NOMO-1 treated with dmso at 0.1 percent for 144 hours (cell line): ENCODE measurements around the gene GPRC5D.

ENCODE experiments used
- DNase-seq: peaks from one replicate; lab custom pipeline; 2025; ENCODE audit not compliant: unreplicated experiment; lab: John Stamatoyannopoulos, UW

The GPRC5D gene

DNA sequence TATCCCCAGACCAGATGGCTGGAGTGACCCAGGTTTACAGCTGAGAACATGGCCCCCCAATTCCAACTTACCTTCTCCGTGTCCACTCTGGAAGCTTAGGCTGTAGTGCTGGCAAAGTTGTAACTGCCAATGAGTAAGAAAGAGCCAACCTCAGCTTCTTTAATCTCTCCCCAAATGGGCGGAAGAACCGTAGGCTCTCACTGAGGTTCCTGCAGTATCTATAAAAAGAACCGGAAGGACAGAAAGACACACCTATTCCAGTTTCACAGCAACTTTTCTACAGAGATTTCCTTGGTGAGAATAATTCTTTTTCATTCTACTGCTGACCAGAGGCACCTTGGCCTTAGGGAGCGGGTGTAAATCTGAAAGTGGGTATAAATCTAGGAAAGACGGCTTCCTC, at the start of gene GPRC5D:
GPRC5D (minus strand) TSS at position 135 of the 400 bp plus-strand sequence. CDS start 1,786 bp downstream, outside the sequence.
- no peak for DNase-seq

DNA sequence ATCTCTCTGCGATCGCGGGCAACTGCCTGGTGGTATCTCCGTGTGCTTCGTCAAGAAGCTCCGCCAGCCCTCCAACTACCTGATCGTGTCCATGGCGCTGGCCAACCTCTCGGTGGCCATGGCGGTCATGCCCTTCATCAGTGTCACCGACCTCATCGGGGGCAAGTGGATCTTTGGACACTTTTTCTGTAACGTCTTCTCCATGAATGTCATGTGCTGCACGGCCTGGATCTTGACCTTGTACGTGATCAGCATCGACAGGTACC, 49.7 kb upstream of the GPRC5D start:
- no peak for DNase-seq

DNA sequence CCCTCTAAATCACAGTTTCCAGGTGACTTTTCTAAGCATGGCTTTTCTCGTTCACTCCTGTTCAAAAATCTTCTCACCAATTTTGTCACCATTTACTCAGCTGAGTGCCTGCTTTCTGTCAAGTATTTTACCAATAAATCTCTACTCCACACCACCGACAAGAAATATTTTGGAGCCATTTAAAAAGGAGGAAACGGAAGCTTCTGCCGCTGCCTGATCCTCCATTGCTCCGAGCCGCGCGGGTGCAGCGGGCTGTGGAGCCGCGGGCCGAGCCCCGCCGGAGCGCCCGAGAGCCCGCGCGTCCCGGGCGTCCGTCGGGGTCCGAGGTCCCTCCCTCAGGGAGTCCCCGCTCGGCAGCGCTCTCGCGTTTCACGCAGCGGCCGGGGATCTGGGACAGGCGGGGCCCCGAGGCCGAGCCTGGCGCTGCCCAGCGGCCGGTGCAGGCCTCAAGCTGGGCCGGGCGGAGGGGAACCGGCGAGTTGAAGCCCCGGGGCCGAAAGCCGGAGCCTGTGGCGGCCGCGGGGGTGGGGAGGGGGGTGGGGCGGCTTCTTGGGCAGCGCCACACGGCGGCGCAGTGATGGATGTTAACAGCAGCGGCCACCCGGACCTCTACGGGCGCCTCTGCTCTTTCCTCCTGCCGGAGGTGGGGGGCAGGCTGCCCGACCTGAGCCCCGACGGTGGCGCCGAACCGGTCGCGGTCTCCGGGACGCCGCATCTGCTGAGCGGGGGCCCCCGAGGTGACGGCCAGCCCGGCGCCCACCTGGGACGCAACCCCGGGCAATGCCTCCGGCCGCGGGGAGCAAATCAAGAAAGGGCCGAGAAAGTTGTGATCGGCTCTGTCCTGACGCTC, 49.2 kb upstream of the GPRC5D start:
- peak; percentile 14 for DNase-seq

DNA sequence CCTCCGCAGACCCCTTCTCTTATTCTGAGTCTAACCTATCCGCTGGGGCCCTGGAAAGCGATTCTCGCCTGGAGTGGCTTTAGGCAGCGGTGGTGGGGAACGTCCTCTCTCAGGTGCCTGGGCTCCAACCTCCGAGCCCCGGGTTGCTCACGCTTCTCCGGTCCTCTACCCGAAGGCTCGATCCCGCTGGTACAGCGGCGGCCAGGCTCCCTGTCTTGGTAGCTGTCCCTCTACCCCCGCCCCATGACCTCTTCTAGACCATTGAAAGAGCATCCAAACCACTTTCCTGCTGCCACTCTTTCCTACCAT, 48.6 kb upstream of the GPRC5D start:
- no peak for DNase-seq

DNA sequence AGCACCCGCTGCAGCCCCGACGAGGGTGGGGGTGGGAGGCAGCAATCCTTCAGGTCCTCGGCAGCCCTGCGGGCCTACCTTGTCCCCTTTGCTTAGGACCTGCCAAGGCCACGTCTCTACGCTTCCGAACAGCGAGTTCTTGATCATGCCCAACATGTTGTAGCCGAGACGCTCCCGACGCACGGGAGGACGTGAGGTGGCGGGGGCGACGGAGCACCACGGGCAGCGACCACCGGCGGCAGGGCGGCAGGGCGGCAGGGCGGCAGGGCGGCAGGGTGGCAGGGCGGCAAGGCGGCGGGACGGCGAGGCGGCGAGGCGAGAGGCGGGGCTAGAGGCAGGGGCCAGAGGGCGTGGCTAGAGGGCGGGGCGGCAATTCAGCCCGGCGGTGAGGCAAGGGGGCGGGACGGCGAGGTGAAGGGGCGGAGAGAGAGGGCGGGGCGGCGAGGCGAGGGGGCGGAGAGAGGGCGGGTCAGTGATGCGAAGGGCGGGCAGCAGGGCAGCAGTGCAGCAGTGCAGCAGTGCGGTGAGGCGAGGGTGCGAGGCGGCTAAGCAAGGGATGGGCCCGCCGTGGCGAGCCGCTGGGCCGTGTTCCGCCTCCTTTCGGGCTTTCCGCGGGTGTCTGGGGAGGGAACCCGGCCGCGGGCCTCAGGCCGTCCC, 48.1 kb upstream of the GPRC5D start, which contains the start of gene HEBP1:
HEBP1 (minus strand) TSS at position 307 of the 657 bp plus-strand sequence; CDS start at position 156, 151 bp downstream.
- DNase-seq = peak; percentile 79

DNA sequence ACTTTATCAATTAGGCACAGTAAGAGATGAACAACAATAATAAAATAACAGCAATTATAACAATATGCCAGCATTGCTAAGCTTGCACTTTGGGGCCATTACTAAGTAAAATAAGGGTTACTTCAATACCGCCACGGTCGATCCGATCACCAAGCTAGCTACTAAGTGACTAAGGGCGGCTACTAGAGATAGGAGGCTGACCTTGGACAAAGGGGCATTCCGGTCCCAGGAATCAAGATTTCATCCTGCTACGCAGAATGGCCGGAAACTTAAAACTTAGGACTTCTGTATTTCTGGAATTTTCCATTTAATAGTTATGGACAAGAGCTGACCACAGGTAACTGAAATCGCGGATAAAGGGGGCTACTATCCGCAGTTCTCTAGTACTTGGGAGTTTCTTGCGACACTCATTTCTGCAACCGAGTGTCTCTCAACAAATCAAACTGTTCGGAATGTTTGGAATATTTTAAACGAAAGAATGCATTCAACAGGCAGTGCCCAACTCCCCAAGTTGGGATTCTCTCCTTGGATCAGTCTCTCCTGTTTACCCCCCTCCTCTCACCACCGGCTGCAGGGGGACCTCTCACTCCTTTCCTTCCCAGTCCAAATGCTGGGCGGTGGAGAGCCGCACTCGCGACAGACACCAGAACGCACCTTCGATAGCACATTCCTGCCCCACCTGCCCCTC, 47.4 kb upstream of the GPRC5D start:
- DNase-seq = no peak

DNA sequence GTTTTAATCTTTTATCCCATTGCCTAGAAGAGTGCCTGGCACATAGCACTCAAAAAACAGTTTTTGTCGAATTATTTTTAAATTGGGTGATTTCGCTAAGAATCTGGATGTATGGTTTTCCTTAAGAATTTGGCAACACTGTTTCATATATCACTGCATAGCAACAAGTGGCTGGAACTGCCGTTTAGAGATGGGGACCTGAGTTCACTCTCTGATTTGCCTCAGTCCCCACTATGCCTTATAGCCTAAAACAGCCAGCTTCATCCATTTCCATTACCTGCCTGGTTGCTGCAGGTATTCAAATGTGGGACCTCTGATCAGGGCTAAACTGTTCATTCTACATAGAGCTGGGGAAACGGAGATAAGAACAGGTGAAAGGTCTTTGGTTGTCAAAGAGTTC, 46.3 kb upstream of the GPRC5D start:
- no peak for DNase-seq

DNA sequence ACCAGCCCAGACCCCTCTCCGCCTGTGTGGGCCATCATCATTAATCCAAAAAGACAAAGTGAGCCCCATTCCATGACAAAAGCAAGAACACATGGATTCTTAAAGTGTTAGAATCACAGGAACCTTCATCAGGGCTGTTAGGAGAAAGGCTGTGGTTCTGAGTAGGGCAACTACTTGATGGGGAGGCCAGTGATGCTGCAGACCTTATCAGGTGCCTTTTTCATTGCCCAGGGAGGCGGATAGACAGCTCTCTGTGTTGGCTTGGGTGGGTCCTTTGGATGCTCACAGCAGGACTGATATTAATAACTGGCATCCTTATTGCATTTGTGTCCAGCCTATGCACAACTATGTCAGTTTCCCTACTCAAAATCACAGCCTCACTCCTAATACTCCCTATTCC, 45.8 kb upstream of the GPRC5D start:
- no peak for DNase-seq

DNA sequence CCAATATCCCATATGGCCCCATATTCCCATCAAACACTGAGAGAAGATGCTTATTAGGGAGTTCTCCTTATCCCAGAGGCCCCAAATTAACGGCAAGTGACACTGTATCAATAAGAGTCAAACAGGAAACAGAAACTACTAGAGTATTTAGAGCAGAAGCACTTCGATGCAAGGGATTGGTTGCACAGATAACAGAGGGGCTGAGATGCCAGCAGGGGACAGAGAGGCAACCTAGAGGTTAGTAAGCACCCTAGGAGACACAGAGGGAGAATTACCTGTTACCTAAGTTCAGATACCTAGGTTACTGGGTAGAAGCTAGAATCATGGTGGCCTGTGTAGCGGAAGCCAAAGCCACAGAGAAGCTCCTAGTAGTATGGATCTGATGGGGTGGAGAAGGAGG, 45.2 kb upstream of the GPRC5D start:
- DNase-seq = no peak

DNA sequence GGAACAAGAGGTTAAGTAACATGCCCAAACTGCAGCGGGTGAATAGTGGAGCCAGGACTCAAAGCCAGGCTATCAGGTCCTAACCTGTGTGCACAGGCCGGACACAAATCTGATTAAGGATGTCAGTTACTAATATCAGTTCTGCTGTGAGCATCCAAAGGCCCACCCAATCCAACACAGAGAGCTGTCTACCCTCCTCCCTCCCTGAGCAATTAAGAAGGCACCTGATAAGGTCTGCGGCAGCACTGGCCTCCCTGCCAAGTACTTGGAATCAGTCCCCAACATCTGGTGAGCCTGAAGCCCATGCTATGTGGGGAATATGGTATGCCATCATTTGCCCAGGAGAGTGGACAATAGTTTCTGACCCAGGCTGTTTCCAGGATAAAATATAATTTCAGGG, 44.2 kb upstream of the GPRC5D start:
- no peak for DNase-seq

DNA sequence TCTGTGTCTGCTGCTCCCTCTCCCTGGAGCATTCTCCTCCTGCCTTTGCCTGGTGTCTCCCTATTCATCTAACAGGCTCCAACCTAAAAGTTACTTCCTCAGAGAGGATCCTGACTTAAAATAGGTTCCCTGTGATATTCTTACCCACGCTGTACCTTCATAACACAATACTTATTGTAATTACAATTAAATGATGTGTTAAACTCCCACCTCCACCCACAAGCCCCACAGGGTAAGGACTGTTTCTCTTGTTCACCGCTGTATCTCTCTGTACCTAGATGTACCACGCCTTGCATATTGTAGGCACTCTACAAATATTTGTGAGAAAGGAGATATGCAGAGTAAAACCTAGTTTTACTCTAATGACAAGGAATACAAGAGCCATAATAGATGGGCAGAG, 43.1 kb upstream of the GPRC5D start:
- no peak for DNase-seq

DNA sequence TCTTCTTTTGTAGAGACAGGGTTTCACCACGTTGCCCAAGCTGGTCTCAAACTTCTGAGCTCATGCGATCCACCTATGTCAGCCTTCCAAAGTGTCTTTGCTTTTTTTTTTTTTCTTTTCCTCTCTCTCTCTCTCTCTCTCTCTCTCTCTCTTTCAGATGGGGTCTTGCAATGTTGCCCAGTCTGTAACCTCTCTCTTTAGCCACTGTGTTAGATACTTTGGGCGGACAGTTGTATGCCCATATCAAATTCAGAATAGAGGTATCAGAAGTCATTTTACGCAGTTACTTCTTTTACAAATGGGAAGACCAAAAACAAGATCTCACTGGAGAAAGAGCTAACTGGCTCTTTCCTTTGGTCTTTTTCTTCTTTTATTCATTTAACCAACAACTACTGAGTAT, 41.4 kb upstream of the GPRC5D start:
- no peak for DNase-seq

DNA sequence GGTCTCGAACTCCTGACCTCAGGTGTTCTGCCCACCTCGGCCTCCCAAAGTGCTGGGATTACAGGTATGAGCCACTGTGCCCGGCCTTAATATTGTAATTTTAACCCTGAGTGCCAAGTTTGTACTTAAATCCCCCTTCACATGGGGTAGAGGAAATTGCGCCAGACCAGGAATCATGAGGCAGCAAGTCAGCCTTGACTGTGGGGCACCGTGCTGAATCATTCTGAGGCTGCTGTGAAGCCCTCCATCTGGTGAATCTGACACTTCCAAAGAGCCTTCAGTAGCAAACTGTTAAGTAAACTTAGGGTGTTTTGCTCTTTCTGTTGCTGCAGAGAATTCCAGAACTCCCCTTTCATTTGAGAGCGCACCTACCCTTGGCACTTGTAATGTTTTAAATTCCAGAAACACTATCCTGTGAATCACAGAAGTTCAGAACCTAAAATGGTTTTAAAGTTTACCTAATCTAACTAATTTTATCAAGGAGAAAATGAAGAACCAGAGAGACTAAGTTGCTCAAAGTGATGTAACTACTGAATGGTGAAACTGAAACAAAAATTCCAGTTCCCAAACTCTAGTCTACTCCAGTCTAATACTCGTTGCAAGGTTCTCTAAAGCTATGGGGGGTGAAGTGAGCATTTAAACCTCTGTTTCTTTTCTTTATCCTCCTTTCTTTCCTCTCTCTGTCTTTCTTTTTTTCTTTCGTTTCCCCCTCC, 40.6 kb upstream of the GPRC5D start:
- DNase-seq = peak; percentile 68

DNA sequence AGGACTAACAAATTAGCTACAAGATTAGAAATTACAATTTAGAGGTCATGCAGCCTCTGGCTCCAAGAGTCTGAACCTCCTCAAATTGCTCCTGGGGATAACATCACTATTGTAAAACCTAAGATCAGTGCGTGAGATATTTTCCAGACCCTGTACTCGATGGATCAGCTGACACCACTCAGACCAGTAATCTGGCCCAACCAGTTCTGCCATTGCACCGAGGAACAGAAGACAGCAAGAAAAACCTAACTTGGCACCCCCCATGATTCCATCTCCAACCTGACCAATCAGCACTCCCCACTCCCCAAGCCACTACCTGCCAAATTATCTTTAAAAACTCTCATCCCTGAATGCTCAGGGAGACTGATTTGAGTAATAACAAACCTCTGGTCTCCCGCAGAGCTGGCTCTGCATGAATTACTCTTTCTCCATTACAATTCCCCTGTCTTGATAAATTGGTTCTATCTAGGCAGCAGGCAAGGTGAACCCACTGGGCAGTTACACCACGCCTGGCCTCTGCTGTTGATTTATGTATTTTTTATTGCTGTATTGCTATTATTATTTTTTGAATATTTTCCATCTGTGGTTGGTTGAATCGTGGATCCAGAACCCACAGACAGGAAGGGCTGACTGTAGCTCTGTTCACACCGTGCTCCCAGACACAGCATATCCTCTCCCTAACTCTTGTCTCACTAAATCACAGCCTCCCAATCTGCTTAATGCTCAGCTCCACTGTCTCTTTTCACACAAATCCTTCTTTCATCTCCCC, 38.9 kb upstream of the GPRC5D start:
- DNase-seq = no peak

DNA sequence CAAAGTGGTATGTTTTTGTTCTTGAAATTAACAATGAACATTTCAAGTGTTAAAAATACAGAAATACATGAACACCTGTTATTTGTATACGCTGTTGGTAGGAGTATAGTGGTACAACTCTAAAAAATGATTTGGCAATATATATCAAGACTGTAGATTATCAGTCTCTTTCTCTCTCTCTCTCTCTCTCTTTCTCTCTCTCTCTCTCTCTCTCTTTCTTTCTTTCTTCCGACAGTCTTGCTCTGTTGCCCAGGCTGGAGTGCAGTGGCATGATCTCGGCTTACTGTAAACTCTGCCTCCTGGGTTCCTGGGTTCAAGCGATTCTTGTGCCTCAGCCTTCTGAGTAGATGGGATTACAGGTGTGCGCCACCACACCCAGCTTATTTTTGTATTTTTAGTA, 35.5 kb upstream of the GPRC5D start:
- DNase-seq = no peak

DNA sequence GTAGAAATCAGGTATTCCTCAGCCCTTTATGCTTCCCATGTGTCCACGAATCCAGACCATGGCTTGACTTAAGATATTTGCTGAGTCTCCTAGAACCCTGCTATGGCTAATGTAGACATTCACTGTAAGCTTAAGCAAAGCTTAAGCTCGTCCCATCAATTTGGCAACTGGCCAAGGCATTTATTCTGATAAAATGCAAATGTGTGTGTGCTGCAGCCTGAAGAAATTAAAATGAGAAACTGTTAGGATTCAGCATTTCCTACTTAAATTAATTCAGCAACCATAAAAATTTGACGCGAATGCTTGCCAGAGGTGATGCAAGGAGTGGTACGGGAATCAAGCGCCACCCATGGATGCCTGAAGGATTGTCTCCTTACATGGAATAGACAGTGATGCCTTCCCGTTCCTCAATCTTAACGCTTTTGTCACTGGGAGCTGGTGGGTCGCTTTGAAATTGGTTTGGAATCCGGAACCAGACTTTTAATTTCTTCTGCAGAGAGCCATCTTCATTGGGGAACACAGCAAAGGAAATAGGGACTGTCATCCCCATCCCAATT, 34.9 kb upstream of the GPRC5D start:
- no peak for DNase-seq

DNA sequence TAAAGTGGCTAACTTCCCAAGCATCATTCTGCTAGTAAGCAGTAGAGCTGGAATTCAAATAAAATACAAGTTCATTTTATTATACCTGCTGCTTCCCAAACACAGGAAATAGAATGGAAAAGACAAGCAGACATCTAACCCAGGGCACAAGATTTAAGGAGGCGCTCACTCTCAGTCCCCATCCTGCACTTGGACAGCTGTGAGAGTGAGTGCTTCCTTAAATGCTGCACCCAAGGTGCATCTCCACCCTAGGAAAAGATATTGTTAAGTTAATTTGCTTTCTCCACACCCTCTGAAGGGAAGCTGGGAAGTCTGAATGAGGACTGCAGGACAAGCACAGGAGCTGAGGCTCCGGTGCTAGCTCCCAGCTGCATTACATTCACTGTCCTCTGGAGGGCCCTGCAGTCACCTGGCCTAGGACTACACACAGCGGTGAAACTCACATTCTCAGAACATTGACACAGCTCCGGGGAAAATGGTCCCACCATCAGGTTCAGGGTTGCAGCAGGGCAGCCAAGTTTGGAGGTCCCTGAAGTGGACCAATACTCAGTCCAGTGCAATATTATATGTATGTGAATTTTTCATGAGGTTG, 33.9 kb upstream of the GPRC5D start:
- DNase-seq = no peak

DNA sequence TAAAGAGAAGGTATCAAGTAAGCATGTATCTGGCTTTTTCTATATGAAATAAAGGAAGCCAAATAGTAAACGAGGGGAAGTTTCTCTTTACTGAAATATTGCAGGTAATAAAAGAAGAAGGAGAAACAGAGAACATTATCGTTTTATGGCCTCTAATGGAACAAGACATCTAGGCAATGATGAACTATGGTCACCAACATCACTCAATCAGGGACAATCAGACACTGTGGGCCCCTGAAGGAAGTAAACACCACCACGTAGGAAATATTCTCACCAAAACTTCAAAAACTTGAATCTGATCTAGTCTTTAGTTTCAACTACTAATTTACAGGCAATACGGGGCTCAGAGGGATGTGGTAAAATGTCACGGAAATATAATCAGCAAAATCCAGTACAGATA, 32.2 kb upstream of the GPRC5D start:
- no peak for DNase-seq

DNA sequence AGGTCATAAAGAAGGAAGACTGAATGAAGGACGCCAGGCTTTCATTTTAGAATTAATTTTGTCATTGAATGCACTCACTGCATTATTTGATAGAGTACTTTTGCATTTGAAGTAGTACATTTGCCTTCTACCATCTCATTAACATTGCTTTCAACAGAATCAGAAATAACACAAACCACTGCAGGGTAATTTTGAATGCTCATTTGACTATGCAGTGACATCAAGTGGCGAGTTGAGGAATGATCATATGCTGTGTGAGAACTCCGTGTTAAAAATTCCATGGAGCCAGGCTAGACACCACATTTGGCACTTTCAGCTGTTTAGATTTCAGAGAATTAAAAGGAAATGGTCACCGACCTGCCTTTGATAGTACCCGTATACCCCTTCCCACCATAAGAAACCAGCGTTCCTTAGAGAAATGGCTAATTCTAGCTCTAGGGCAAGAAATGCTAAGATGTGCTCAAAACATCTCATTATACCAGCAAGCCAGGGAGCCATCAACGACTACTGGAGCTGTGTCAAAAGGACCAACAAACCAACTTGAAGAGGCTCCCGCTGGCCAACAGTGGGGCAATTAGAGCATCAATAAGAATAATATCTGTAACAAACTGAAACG, 31.6 kb upstream of the GPRC5D start:
- no peak for DNase-seq

DNA sequence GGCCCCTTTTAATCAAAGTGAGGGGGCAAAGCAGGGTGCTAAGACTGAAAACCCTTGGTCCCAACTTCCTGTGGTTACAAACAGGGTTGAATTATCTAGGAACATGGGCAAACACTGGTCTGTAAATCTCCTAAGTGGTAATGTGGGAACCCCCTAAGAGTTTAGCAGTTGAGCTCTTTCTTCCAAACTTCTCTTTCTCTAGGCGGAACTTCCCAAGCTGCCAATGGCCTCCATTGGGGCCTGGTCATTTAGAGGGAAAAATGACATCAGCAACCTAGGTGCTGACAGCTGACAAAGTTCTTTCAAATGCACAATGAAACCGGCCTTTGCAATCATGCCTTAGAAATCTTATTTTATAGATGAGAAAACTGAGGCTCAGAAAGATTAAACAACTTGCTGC, 30.4 kb upstream of the GPRC5D start:
- DNase-seq = no peak
